ENCODE measurements around the gene TULP4.

The TULP4 gene

DNA sequence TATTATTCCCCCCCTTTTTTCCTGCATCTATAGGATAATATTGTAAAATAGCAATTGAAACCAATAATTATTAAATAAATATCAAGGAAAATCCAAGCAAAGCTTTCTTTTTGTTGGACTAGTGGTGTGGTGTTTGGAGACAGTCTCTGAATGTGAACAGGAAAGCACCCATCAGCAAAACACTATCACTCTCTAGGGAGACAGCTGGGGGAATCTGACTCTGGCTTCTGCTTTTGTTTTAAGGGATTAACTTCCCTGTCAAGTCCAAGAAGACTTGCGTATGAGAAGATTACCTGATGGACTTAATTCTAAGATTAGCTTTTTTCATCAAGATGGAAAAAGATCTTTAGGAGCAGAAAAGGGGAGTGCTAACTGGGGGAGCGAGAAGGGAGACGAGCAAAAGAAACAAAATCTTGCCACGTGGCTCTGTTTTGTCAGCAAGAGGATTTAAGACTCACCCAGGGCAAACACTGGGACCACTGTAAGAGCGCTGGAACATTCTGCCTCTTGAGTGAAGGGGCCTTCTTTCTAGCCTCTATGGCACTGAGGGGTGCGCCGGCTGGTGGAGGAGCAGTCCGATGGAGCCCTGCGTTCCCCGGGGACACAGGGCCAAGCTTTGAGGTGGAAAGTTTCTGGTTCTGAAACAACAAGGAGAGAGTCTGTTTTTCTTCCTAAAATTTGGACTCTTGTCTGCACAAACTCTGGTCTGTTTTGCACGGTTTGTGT, 570 bp downstream of the TULP4 start:
- H3K27ac ChIP-seq, result no peak overlapping the region
- no peak for TF ChIP-seq ZFX (IDR thresholded peaks at IDR 0.05; ENCODE audit: borderline replicate concordance)
- TF ChIP-seq, protein P1, sequence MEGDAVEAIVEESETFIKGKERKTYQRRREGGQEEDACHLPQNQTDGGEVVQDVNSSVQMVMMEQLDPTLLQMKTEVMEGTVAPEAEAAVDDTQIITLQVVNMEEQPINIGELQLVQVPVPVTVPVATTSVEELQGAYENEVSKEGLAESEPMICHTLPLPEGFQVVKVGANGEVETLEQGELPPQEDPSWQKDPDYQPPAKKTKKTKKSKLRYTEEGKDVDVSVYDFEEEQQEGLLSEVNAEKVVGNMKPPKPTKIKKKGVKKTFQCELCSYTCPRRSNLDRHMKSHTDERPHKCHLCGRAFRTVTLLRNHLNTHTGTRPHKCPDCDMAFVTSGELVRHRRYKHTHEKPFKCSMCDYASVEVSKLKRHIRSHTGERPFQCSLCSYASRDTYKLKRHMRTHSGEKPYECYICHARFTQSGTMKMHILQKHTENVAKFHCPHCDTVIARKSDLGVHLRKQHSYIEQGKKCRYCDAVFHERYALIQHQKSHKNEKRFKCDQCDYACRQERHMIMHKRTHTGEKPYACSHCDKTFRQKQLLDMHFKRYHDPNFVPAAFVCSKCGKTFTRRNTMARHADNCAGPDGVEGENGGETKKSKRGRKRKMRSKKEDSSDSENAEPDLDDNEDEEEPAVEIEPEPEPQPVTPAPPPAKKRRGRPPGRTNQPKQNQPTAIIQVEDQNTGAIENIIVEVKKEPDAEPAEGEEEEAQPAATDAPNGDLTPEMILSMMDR (IDR thresholded peaks at IDR 0.05), result no peak

DNA sequence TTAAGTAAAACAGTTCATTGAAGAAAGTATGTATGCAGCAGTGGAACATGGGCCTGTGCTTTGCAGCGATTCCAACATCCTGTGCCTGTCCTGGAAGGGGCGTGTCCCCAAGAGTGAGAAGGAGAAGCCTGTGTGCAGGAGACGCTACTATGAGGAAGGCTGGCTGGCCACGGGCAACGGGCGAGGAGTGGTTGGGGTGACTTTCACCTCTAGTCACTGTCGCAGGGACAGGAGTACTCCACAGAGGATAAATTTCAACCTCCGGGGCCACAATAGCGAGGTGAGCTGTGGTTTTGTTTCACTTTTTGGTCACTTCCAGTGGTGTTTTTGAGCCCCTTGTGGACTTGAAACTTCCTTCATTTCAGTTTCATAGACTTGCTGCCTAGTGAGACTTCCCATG, 1.7 kb downstream of the TULP4 start:
- H3K27ac ChIP-seq, result no peak overlapping the region
- TF ChIP-seq, protein P1 (IDR thresholded peaks at IDR 0.05), result no peak
- TF ChIP-seq ZFX (IDR thresholded peaks at IDR 0.05; ENCODE audit: borderline replicate concordance), result no peak

DNA sequence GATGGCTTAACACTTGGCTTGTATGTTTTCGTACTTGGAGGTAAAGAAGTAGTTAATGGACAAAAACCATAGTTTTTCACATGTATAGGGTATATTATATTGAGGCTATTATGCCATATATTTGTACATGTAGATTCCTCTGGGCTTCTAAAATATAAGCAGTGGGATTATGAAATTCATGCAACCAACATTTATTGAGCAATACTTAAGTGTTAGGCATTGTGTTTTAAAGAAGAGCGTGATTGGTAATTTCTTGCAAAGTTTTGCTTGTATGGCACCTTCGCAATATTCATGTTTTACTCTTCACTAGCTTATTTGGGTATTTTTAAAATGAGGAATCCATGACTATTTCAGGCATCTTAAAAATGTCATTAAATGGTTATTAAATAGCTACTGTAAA, 2.5 kb downstream of the TULP4 start:
- TF ChIP-seq, protein P1 (IDR thresholded peaks at IDR 0.05), result no peak
- TF ChIP-seq ZFX (IDR thresholded peaks at IDR 0.05; ENCODE audit: borderline replicate concordance), result no peak
- no peak overlapping the region for H3K27ac ChIP-seq

DNA sequence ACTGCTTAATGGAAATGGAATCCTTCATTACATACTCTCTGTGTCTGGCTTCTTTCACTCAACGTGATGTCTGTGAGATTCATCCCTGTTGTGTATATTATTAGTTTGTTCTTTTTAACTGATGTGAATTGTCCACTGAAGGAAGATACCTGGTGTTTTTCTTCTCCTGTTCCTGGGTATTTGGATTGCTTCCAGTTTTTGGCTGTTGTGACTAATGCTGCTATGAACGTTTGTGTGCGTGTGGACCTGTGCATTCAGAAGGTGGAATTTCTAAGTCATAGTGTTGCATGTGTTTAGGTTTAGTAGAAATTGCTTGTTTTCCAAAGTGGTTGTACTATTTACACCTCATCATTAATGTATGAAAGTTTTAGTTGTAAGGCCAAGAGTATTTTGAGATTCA, 3.8 kb downstream of the TULP4 start:
- TF ChIP-seq, protein P1 (IDR thresholded peaks at IDR 0.05), result no peak
- no peak for TF ChIP-seq ZFX (IDR thresholded peaks at IDR 0.05; ENCODE audit: borderline replicate concordance)
- H3K27ac ChIP-seq, result no peak overlapping the region

DNA sequence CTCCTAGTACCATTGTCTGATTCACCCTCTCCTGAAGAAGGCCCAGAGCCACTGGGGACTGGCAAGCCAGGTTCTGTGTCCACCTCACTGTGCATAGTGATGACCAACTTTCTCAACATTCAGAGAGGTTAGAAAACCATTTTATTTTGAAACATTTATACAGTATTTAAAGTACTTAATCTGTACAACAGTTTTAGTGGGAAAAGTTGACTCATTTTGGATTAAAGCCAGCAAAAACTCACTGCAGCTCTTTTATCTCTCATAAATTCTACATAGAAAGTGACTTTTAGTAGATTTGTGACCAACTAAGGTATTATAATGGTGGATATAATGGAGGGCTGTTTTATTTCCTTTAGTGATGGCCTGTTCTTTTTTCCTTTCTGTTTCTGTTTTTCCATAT, 9.7 kb downstream of the TULP4 start:
- TF ChIP-seq, protein P1 (IDR thresholded peaks at IDR 0.05), result no peak
- TF ChIP-seq ZFX (IDR thresholded peaks at IDR 0.05; ENCODE audit: borderline replicate concordance), result no peak
- H3K27ac ChIP-seq, result no peak overlapping the region

DNA sequence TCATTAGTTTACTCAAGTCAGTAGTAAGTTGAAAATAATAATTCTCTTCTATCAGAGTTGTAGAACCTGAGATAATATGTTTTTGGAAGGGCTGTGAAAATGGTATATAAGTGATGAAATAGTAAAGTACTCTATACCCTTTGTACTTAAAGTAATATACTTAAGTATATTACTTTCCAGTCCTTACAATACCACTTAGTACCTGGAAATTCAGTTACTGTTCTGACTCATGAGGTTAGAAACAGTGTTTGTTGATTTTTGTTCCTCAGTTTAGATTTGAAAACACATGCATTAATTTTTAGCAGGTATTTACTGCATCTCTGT, 10.1 kb downstream of the TULP4 start:
- TF ChIP-seq, protein P1 (IDR thresholded peaks at IDR 0.05), result no peak
- no peak for TF ChIP-seq ZFX (IDR thresholded peaks at IDR 0.05; ENCODE audit: borderline replicate concordance)
- H3K27ac ChIP-seq, result no peak overlapping the region

DNA sequence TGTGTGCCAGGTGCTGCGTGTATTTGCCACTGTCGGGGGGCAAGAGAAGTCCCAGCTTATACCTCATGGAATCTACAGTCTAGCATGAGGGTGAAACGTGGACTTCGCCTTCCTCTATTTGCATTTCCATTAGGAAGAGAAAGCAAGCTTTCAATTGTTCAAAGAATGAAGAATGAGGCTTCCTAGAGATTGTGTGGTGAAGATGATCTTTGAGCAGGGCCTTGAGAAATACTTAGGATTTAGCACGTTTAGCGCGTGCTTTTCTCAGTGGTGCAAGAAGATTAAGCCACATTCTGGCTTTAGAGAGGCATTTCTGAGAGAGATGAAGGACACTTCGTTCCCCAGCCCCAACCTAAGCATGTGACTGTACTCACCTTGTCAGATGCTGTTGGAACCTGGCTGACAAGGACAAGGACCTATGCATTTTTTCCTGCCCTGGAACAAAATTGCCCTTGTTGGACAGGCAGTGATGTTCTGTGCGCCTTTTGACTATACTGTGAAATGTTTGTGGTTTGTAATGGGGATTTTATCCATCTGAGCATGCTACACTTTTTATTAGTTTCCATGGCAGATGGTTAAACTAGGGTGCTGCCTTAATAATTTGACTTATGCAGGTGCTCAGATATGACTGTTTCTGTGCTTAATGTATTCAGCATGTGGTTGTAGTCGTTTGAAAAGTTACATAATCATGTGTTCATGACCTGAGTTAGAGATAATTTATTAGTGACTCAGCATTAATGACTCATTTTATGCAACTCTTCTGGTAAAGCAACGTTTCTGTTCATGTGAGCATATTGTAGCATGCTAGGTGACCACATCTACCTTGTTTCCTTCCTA, 10.7 kb downstream of the TULP4 start:
- H3K27ac ChIP-seq, result no peak overlapping the region
- TF ChIP-seq, protein P1 (IDR thresholded peaks at IDR 0.05), result no peak
- no peak for TF ChIP-seq ZFX (IDR thresholded peaks at IDR 0.05; ENCODE audit: borderline replicate concordance)
